ENCODE data around the gene TNNT1. TPM values are rescaled to one million over a fixed set of nuclear protein-coding genes. Genes with fewer than 3 reads are reported as not detected.
A peak's percentile ranks its signal among the peaks of the same experiment; 100 is the strongest.

The TNNT1 gene
- total RNA-seq, 4 donors from 2014 or later: 4.4 TPM; not detected in 3

DNA sequence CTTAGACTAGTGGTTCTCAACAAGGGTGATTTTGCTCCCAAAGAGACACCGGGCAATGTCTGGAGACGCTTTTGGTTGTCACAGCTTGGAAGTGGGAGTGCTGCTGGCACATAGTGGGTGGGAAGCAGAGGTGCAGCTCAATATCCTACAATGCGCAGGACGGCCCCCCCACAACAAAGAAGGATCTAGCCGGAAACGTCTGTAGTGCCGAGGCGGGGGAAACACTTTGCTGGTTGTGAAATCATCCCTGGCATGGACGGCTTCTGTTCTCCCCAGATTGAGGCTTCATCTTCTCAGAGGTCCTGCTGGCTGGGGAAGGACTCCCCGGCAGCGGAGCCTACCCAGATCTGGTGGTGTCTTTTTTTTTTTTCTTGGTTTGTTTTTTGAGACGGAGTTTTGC is 44.5 kb upstream of the TNNT1 start:
- WGBS, 2 donors (ENCODE audit: low coverage in 1 of 2): 77 to 100% methylated on average over 1 to 9 of the region's 12 CpGs
- Histone ChIP-seq H3K9me3 (no peaks in the 10 kb centered on the region), H3K27me3 (peaks cover 61% of the 10 kb centered on the region), H3K4me3 (no peak overlapping the region), H3K36me3 (no peaks in the 10 kb centered on the region), H3K4me1 (no peaks in the 10 kb centered on the region), H3K27ac (no peak overlapping the region)
- ATAC-seq: no peak
- no peak for TF ChIP-seq POLR2AphosphoS5 (IDR thresholded peaks at IDR 0.05)
- TF ChIP-seq, protein P1, sequence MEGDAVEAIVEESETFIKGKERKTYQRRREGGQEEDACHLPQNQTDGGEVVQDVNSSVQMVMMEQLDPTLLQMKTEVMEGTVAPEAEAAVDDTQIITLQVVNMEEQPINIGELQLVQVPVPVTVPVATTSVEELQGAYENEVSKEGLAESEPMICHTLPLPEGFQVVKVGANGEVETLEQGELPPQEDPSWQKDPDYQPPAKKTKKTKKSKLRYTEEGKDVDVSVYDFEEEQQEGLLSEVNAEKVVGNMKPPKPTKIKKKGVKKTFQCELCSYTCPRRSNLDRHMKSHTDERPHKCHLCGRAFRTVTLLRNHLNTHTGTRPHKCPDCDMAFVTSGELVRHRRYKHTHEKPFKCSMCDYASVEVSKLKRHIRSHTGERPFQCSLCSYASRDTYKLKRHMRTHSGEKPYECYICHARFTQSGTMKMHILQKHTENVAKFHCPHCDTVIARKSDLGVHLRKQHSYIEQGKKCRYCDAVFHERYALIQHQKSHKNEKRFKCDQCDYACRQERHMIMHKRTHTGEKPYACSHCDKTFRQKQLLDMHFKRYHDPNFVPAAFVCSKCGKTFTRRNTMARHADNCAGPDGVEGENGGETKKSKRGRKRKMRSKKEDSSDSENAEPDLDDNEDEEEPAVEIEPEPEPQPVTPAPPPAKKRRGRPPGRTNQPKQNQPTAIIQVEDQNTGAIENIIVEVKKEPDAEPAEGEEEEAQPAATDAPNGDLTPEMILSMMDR (IDR thresholded peaks at IDR 0.05): no peak
- TF ChIP-seq EP300 (IDR thresholded peaks at IDR 0.05): no peak
- TF ChIP-seq POLR2A (IDR thresholded peaks at IDR 0.05): no peak

DNA sequence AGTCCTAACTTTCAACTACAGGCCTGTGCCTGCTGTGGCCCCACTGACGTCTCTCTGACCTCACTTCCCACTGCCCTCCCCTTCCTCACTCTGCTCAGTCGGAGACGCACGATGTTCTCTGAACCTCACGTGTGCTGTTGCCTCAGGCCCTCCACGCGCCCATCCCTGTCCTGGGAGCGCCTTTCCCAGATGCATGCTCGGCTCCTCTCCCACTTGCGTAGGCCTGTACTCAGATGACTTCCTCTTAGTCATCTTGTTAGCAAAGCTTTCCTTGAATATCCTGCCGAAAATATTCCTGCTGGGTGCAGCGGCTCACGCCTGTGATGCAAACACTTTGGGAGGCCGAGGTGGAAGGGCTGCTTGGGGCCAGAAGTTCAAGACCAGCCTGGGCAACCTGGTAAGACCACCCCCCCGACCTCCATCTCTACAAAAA is 40.4 kb upstream of the TNNT1 start:
- no peaks in the 10 kb centered on the region for H3K4me1 ChIP-seq
- H3K27me3 ChIP-seq: peaks cover 61% of the 10 kb centered on the region
- whole genome bisulfite sequencing, 2 donors (ENCODE audit: low coverage in 1 of 2): 20 to 57% methylated on average over 1 to 14 of the region's 15 CpGs
- no peaks in the 10 kb centered on the region for H3K9me3 ChIP-seq
- peak; percentile 82 for ATAC-seq
- H3K4me3 ChIP-seq: no peak overlapping the region
- H3K27ac ChIP-seq: peak overlapping the region in 1 of 4 donors; percentile 24
- TF ChIP-seq, protein P1 (IDR thresholded peaks at IDR 0.05): no peak
- TF ChIP-seq POLR2A (IDR thresholded peaks at IDR 0.05): no peak
- no peak for TF ChIP-seq EP300 (IDR thresholded peaks at IDR 0.05)
- no peak for TF ChIP-seq POLR2AphosphoS5 (IDR thresholded peaks at IDR 0.05)
- no peaks in the 10 kb centered on the region for H3K36me3 ChIP-seq

DNA sequence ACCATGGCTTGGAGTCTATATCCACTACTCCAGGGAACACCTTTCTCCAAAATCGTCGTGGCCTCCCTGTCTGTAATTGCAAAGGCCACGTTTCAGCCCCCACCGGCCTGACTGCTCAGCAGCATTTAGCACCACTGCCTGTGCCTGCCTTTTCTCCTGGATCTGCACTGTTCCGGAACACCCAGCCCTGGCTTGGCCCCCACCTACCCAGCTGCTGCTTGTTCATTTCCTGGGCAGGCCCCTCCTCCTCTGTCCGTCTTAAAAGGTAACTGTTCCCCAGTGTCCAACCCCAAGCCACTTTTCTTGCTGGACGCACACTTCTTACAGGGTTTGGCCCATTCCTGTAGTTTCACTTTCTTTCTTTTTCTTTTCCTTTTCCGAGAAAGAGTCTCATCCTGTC is 39.6 kb upstream of the TNNT1 start:
- WGBS, 2 donors (ENCODE audit: low coverage in 1 of 2): 61 to 71% methylated on average over 6 to 8 of the region's 8 CpGs

DNA sequence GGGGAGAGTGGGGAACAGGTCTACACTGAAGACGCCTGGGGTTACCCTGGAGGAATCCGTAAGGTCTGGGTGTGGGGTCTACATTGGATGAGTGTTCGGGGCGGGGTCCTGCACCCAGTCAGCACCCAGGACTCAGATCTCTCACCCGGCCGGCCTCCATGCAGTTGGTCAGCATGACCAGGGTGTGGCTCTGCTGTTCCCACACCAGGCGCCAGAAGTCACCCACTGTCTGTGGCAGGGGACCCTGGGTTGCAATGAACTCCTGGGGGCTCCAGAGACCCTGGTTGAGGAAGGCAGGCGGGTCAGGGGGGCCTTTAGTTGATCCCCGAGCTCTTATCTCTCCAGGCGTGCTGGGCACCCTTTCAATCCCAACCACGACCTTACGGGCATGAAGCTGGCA is 37.1 kb upstream of the TNNT1 start:
- no peak for TF ChIP-seq POLR2AphosphoS5 (IDR thresholded peaks at IDR 0.05)
- TF ChIP-seq, protein P1 (IDR thresholded peaks at IDR 0.05): no peak
- no peak for TF ChIP-seq POLR2A (IDR thresholded peaks at IDR 0.05)
- TF ChIP-seq EP300 (IDR thresholded peaks at IDR 0.05): no peak
- ATAC-seq: no peak
- Histone ChIP-seq H3K9me3 (no peaks in the 10 kb centered on the region), H3K4me3 (no peak overlapping the region), H3K4me1 (no peaks in the 10 kb centered on the region), H3K27me3 (peaks cover 62% of the 10 kb centered on the region), H3K36me3 (no peaks in the 10 kb centered on the region), H3K27ac (no peak overlapping the region)
- no CpG with 5 or more reads among the region's 12 CpGs for WGBS, 2 donors (ENCODE audit: low coverage in 1 of 2)

More for the DNA sequence above, 39.6 kb upstream of the TNNT1 start:
- Histone ChIP-seq H3K9me3 (no peaks in the 10 kb centered on the region), H3K4me3 (no peak overlapping the region), H3K4me1 (no peaks in the 10 kb centered on the region), H3K27ac (peak overlapping the region in 1 of 4 donors; percentile 24), H3K27me3 (peaks cover 61% of the 10 kb centered on the region), H3K36me3 (no peaks in the 10 kb centered on the region)
- no peak for ATAC-seq
- TF ChIP-seq POLR2A (IDR thresholded peaks at IDR 0.05): no peak
- TF ChIP-seq POLR2AphosphoS5 (IDR thresholded peaks at IDR 0.05): no peak
- TF ChIP-seq, protein P1 (IDR thresholded peaks at IDR 0.05): no peak
- TF ChIP-seq EP300 (IDR thresholded peaks at IDR 0.05): no peak

DNA sequence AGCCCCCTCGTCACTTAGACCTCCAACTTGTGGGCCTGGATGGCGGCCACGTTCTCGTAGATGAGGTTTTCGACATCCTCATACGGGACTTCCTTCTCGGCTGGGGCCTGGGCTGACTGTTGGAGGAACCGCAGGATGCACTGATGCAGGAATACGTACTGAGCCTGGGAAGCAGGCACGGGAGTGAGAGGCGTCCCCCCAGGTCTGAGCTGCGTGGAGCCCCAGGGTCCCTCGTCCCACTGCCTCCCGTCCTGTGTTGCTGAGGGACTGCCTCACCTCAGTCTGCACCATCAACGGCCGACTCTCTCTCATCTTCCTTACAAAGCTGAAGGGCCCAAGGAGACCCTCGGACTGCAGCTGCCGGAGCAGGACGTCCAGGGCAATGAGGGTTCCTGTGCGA is 32.7 kb upstream of the TNNT1 start:
- ATAC-seq: no peak
- Histone ChIP-seq H3K4me1 (peaks cover 0 to 18% (median 3%) of the 10 kb centered on the region in 3 donors), H3K27ac (no peak overlapping the region), H3K36me3 (no peaks in the 10 kb centered on the region), H3K27me3 (peaks cover 100% of the 10 kb centered on the region), H3K9me3 (no peaks in the 10 kb centered on the region), H3K4me3 (no peak overlapping the region)
- TF ChIP-seq EP300 (IDR thresholded peaks at IDR 0.05) (no peak), POLR2AphosphoS5 (IDR thresholded peaks at IDR 0.05) (no peak), POLR2A (IDR thresholded peaks at IDR 0.05) (no peak)
- TF ChIP-seq, protein P1 (IDR thresholded peaks at IDR 0.05): no peak
- no CpG with 5 or more reads among the region's 20 CpGs for WGBS, 2 donors (ENCODE audit: low coverage in 1 of 2)
